AG10803 (cell line): Measurements from ENCODE around the gene DPAGT1.
"Not testable (repeated sequence)": the region's sequence is repeated elsewhere in the genome, so short reads cannot be mapped to it uniquely, and the experiment has no call there.

Source experiments
- DNase-seq: peaks from one replicate; pipeline ENCODE4 v3.0.0; 2010; ENCODE audit warnings: low read depth
- H3K4me3 ChIP-seq: 2 replicates; pipeline ENCODE4 v1.5.1; 2011; ENCODE audit warnings: mild to moderate bottlenecking, low read length, control low read depth
- CTCF ChIP-seq: conservative IDR thresholded peaks from 2 replicates; pipeline ENCODE4 v1.5.1; 2011; ENCODE audit warnings: mild to moderate bottlenecking, low read length, control low read depth, inconsistent platforms

The DPAGT1 gene

DNA sequence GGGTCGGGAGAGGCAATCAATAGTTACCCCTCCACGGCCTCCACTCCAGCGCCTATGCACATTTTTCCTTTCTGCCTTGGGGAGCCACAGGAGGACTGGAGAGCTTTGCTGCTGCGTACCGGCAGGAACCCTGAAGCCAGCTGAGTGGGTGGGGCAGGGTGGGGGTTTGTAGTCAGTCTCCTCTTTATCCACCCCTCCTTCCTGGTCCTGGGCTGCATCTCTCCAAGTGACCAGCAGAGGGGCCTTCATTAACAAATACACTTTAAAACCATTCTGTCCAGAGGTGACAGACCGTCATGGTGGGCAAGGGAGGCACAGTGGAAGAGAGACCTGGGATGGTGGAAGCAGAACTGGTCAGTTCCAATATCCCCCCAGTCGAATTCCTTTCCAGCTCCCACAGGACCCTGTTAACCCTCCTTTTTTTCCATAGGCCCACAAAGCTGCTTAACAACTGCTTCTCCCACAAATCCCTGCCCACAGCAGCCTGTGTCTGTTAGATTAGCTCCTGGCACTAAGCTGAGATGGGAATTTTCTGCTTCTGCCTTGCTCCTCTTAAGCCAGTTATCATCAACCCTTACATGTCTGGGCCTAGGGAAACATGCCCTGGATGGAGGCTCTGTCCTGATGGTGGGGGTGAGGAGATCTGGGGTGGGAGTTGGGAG, 43.3 kb upstream of the DPAGT1 start:
- TF ChIP-seq CTCF, result peak; percentile 69
- peak; percentile 67 for DNase-seq
- H3K4me3 ChIP-seq, result no peak overlapping the region

DNA sequence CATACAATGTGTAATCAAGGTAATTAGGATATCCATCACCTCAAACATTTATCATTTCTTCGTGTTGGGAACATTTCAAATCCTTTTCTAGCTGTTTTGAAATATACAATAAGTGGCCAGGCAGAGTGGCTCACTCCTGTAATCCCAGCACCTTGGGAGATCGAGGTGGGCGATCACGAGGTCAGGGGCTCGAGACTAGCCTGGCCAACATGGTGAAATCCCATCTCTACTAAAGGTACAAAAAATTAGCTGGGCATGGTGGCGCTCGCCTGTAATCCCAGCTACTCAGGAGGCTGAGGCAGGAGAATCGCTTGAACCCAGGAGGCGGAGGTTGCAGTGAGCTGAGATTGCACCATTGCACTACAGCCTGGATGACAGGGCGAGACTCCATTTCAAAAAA, 37.6 kb upstream of the DPAGT1 start:
- not testable (repeated sequence) for DNase-seq, H3K4me3 ChIP-seq

DNA sequence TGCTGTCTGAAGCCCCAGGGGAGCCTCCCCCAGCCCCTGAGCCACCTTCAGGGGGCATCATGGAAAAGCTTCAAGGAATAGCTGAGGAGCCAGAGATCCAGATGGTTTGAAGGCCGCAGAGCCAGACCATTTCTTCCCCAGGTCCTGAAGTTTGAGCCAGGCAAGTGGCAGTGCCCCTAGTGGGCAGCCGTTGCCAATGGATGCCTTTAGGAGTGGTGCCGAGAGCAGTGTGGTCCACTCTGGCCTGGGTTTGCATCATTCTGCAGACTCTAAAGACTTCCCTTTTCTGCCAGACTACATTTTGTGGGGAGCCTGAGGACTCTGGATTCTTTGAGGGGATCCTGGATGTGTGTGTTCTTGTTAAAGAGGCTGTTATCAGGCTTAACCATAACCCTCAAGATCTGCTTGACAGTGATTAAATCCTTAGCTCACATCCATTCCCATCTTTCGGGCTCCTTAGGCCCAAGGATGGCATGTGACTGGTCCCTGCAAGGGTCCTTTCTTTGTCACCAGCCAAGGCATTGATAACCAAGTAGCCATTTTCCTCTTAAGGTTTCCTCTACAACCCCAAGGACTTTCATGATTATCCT, 32.8 kb upstream of the DPAGT1 start:
- H3K4me3 ChIP-seq, result no peak overlapping the region
- TF ChIP-seq CTCF, result peak; percentile 46
- no peak for DNase-seq

DNA sequence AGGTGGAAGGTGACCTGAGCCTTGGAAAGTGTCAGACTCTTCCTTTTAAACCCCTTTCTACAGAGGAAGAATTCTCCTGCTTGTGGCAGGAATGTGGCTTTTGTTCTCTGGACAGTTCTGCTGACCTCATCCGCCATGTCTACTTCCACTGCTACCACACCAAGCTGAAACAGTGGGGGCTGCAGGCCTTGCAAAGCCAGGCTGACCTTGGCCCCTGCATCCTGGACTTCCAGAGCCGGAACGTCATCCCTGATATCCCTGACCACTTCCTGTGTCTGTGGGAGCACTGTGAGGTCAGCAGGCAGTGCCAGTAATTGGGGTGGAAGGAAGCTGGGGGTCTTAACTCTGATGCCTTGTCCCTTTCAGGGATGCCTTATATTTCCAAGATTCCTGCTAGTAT, 29.0 kb upstream of the DPAGT1 start:
- no peak overlapping the region for H3K4me3 ChIP-seq
- no peak for TF ChIP-seq CTCF
- no peak for DNase-seq

DNA sequence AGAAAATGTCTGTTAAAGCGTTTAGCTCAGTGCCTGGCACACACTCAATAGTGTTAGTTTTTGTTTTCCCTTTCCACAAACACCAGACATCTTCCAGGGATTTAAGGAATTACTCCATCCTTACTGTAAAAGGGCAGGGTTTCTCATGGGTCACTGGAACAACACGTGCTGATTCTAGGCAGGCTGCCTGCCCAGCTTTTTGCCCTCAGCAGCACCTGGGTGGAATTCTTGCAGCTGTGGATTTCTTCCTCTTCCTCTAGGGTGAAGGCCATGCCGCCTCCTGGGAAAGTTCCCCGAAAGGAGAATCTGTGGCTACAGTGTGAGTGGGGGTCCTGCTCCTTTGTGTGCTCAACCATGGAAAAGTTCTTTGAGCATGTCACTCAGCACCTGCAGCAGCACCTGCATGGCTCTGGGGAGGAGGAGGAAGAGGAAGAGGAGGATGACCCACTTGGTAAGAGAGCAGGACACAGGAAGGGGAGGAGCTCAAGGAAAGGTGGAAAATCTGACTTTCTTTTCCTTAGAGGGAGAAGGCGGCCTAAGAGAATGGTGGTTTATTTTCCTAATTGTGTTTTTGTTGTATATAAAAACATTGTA, 25.1 kb upstream of the DPAGT1 start:
- DNase-seq, result no peak
- TF ChIP-seq CTCF, result no peak
- no peak overlapping the region for H3K4me3 ChIP-seq

- no peak for DNase-seq
- TF ChIP-seq CTCF, result no peak
- H3K4me3 ChIP-seq, result no peak overlapping the region
These were observed 24.2 kb upstream of the DPAGT1 start for GRCh38 chr11:119125821-119126220.

DNA sequence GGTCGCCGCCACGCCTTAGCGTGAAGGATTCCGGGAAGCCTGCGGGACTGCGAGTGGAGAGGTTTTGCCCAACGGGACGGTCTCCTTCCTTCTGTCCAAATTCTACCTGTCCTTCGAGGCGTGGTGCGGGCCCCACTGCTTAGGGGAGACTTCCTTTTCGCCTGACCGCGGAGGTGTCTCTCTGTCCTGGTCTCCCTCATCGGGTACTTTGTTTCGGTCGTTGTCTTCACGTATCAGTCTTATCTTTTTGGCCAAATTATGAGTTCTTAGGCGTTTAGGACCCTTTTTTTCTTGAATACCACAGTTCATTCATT, 20.1 kb upstream of the DPAGT1 start:
- DNase-seq, result no peak
- peak overlapping the region; percentile 99 for H3K4me3 ChIP-seq
- no peak for TF ChIP-seq CTCF
